ENCODE measurements around the gene IL12RB2. TPM values are rescaled to one million over a fixed set of nuclear protein-coding genes. Genes with fewer than 3 reads are reported as not detected.

IL12RB2 gene
- total RNA-seq, 1 donor, result not detected

GRCh38 chr1:67300561-67300960, 7.1 kb upstream of the IL12RB2 start:
- no peaks in the 10 kb centered on the region for H3K36me3 ChIP-seq (ENCODE audit: insufficient read depth, low read length)
- H3K79me2 ChIP-seq (ENCODE audit: insufficient read depth, low read length), result no peaks in the 10 kb centered on the region
- DNase-seq (ENCODE audit: insufficient read length, low spot score, missing footprints), result no peak
- no peak for TF ChIP-seq CTCF (IDR thresholded peaks at IDR 0.05; ENCODE audit: extremely low read depth, low read depth, low read length)
- no peaks in the 10 kb centered on the region for H4K20me1 ChIP-seq (ENCODE audit: insufficient read depth, low read length)
- H2AFZ ChIP-seq (ENCODE audit: low read length), result no peak overlapping the region
- H3K4me3 ChIP-seq (ENCODE audit: insufficient read depth, low read length), result no peak overlapping the region
- no peaks in the 10 kb centered on the region for H3K4me1 ChIP-seq (ENCODE audit: insufficient read depth, low read length)
- H3K4me2 ChIP-seq (ENCODE audit: insufficient read depth, low read length), result no peak overlapping the region
- no peaks in the 10 kb centered on the region for H3K9me3 ChIP-seq (ENCODE audit: low read depth, low read length)
- peaks cover 17% of the 10 kb centered on the region for H3K27me3 ChIP-seq (ENCODE audit: insufficient read depth, low read length)
- H3K27ac ChIP-seq (ENCODE audit: low read depth, low read length), result no peak overlapping the region

- Histone ChIP-seq H3K79me2 (ENCODE audit: insufficient read depth, low read length) (no peaks in the 10 kb centered on the region), H2AFZ (ENCODE audit: low read length) (no peak overlapping the region), H4K20me1 (ENCODE audit: insufficient read depth, low read length) (no peaks in the 10 kb centered on the region), H3K27me3 (ENCODE audit: insufficient read depth, low read length) (peaks cover 42% of the 10 kb centered on the region), H3K4me2 (ENCODE audit: insufficient read depth, low read length) (no peak overlapping the region), H3K36me3 (ENCODE audit: insufficient read depth, low read length) (no peaks in the 10 kb centered on the region), H3K4me3 (ENCODE audit: insufficient read depth, low read length) (no peak overlapping the region), H3K27ac (ENCODE audit: low read depth, low read length) (no peak overlapping the region), H3K4me1 (ENCODE audit: insufficient read depth, low read length) (no peaks in the 10 kb centered on the region), H3K9me3 (ENCODE audit: low read depth, low read length) (no peaks in the 10 kb centered on the region)
- TF ChIP-seq CTCF (IDR thresholded peaks at IDR 0.05; ENCODE audit: extremely low read depth, low read depth, low read length), result no peak
- no peak for DNase-seq (ENCODE audit: insufficient read length, low spot score, missing footprints)
Observed at GRCh38 chr1:67304023-67304422, 3.6 kb upstream of the IL12RB2 start.

GRCh38 chr1:67306547-67306946, 1.1 kb upstream of the IL12RB2 start:
- H4K20me1 ChIP-seq (ENCODE audit: insufficient read depth, low read length), result no peaks in the 10 kb centered on the region
- no peak overlapping the region for H3K27ac ChIP-seq (ENCODE audit: low read depth, low read length)
- no peaks in the 10 kb centered on the region for H3K9me3 ChIP-seq (ENCODE audit: low read depth, low read length)
- TF ChIP-seq CTCF (IDR thresholded peaks at IDR 0.05; ENCODE audit: extremely low read depth, low read depth, low read length), result no peak
- DNase-seq (ENCODE audit: insufficient read length, low spot score, missing footprints), result no peak
- no peaks in the 10 kb centered on the region for H3K36me3 ChIP-seq (ENCODE audit: insufficient read depth, low read length)
- H3K4me2 ChIP-seq (ENCODE audit: insufficient read depth, low read length), result no peak overlapping the region
- no peak overlapping the region for H3K4me3 ChIP-seq (ENCODE audit: insufficient read depth, low read length)
- no peaks in the 10 kb centered on the region for H3K79me2 ChIP-seq (ENCODE audit: insufficient read depth, low read length)
- no peaks in the 10 kb centered on the region for H3K4me1 ChIP-seq (ENCODE audit: insufficient read depth, low read length)
- no peak overlapping the region for H2AFZ ChIP-seq (ENCODE audit: low read length)
- peaks cover 49% of the 10 kb centered on the region for H3K27me3 ChIP-seq (ENCODE audit: insufficient read depth, low read length)

GRCh38 chr1:67308136-67308535, 463 bp downstream of the IL12RB2 start:
- Histone ChIP-seq H3K4me1 (ENCODE audit: insufficient read depth, low read length) (no peaks in the 10 kb centered on the region), H4K20me1 (ENCODE audit: insufficient read depth, low read length) (no peaks in the 10 kb centered on the region), H3K79me2 (ENCODE audit: insufficient read depth, low read length) (no peaks in the 10 kb centered on the region), H3K27me3 (ENCODE audit: insufficient read depth, low read length) (peaks cover 44% of the 10 kb centered on the region), H3K9me3 (ENCODE audit: low read depth, low read length) (no peaks in the 10 kb centered on the region), H3K4me3 (ENCODE audit: insufficient read depth, low read length) (no peak overlapping the region), H2AFZ (ENCODE audit: low read length) (no peak overlapping the region), H3K36me3 (ENCODE audit: insufficient read depth, low read length) (no peaks in the 10 kb centered on the region), H3K4me2 (ENCODE audit: insufficient read depth, low read length) (no peak overlapping the region), H3K27ac (ENCODE audit: low read depth, low read length) (no peak overlapping the region)
- DNase-seq (ENCODE audit: insufficient read length, low spot score, missing footprints), result no peak
- no peak for TF ChIP-seq CTCF (IDR thresholded peaks at IDR 0.05; ENCODE audit: extremely low read depth, low read depth, low read length)

Measured in osteoblast (primary cell).